ENCODE measurements around the gene CYTH1.

CYTH1 gene

DNA sequence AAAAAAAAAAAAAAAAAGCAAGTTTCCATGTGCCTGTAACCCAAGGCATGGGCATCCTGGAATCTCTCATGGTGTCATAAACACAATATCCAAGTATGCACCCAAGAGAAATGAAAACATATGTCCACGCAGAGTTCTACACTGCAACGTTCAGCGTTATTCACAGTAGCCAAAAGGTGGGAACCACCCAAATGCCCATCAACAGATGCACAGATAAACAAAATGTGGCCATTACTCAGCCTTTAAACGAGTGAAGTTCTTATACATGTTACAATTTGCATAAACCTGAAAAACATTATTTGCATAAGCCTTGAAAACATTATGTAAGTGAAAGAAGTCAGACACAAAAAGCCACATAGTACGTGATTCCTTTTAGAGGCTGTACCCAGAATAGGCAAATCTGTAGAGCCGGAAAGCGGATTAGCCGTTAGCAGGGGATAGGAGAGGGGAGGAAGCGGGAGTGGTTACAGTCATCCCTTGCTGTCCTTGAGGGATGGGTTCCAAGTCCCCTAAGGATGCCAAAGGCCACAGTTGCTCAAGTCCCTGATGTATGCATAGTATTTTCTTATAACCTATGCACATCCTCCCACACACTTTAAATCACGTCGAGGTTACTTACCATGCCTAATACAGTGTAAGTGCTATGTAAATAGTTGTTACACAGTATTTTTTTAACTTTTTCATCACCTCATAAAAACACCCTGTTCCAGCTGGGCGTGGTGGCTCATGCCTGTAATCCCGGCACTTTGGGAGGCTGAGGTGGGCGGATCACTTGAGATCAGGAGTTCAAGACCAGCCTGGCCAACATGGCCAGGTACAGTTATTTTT, 157.5 kb downstream of the CYTH1 start (continued):
- no peak for TF ChIP-seq ZNF664 (tag by site-specific recombination; IDR thresholded peaks at IDR 0.05)
- TF ChIP-seq GFI1B (tag by site-specific recombination; IDR thresholded peaks at IDR 0.05), result no peak
- TF ChIP-seq, protein P1, sequence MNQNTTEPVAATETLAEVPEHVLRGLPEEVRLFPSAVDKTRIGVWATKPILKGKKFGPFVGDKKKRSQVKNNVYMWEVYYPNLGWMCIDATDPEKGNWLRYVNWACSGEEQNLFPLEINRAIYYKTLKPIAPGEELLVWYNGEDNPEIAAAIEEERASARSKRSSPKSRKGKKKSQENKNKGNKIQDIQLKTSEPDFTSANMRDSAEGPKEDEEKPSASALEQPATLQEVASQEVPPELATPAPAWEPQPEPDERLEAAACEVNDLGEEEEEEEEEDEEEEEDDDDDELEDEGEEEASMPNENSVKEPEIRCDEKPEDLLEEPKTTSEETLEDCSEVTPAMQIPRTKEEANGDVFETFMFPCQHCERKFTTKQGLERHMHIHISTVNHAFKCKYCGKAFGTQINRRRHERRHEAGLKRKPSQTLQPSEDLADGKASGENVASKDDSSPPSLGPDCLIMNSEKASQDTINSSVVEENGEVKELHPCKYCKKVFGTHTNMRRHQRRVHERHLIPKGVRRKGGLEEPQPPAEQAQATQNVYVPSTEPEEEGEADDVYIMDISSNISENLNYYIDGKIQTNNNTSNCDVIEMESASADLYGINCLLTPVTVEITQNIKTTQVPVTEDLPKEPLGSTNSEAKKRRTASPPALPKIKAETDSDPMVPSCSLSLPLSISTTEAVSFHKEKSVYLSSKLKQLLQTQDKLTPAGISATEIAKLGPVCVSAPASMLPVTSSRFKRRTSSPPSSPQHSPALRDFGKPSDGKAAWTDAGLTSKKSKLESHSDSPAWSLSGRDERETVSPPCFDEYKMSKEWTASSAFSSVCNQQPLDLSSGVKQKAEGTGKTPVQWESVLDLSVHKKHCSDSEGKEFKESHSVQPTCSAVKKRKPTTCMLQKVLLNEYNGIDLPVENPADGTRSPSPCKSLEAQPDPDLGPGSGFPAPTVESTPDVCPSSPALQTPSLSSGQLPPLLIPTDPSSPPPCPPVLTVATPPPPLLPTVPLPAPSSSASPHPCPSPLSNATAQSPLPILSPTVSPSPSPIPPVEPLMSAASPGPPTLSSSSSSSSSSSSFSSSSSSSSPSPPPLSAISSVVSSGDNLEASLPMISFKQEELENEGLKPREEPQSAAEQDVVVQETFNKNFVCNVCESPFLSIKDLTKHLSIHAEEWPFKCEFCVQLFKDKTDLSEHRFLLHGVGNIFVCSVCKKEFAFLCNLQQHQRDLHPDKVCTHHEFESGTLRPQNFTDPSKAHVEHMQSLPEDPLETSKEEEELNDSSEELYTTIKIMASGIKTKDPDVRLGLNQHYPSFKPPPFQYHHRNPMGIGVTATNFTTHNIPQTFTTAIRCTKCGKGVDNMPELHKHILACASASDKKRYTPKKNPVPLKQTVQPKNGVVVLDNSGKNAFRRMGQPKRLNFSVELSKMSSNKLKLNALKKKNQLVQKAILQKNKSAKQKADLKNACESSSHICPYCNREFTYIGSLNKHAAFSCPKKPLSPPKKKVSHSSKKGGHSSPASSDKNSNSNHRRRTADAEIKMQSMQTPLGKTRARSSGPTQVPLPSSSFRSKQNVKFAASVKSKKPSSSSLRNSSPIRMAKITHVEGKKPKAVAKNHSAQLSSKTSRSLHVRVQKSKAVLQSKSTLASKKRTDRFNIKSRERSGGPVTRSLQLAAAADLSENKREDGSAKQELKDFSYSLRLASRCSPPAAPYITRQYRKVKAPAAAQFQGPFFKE (tag by site-specific recombination; IDR thresholded peaks at IDR 0.05; ENCODE audit: borderline replicate concordance), result no peak
- TF ChIP-seq ZNF677 (tag by site-specific recombination; IDR thresholded peaks at IDR 0.05), result no peak
- TF ChIP-seq YY2 (tag by site-specific recombination; IDR thresholded peaks at IDR 0.05), result no peak
- no peak for TF ChIP-seq ZNF561 (tag by site-specific recombination; IDR thresholded peaks at IDR 0.05; ENCODE audit: borderline replicate concordance)
- TF ChIP-seq ZNF23 (tag by site-specific recombination; IDR thresholded peaks at IDR 0.05; ENCODE audit: borderline replicate concordance), result no peak
- TF ChIP-seq ZNF623 (tag by site-specific recombination; IDR thresholded peaks at IDR 0.05), result no peak
- TF ChIP-seq, protein P2, sequence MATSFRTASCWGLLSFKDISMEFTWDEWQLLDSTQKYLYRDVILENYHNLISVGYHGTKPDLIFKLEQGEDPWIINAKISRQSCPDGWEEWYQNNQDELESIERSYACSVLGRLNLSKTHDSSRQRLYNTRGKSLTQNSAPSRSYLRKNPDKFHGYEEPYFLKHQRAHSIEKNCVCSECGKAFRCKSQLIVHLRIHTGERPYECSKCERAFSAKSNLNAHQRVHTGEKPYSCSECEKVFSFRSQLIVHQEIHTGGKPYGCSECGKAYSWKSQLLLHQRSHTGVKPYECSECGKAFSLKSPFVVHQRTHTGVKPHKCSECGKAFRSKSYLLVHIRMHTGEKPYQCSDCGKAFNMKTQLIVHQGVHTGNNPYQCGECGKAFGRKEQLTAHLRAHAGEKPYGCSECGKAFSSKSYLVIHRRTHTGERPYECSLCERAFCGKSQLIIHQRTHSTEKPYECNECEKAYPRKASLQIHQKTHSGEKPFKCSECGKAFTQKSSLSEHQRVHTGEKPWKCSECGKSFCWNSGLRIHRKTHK (tag by site-specific recombination; IDR thresholded peaks at IDR 0.05), result no peak
- no peak for TF ChIP-seq ZNF560 (tag by site-specific recombination; IDR thresholded peaks at IDR 0.05; ENCODE audit: borderline replicate concordance)
- no peak for TF ChIP-seq BCL6B (tag by site-specific recombination; IDR thresholded peaks at IDR 0.05)
- no peak for TF ChIP-seq ZNF416 (tag by site-specific recombination; IDR thresholded peaks at IDR 0.05)
- TF ChIP-seq ZNF350 (tag by site-specific recombination; IDR thresholded peaks at IDR 0.05), result no peak
- TF ChIP-seq ZNF830 (tag by site-specific recombination; IDR thresholded peaks at IDR 0.05; ENCODE audit: low read depth), result no peak
- TF ChIP-seq, protein P3, sequence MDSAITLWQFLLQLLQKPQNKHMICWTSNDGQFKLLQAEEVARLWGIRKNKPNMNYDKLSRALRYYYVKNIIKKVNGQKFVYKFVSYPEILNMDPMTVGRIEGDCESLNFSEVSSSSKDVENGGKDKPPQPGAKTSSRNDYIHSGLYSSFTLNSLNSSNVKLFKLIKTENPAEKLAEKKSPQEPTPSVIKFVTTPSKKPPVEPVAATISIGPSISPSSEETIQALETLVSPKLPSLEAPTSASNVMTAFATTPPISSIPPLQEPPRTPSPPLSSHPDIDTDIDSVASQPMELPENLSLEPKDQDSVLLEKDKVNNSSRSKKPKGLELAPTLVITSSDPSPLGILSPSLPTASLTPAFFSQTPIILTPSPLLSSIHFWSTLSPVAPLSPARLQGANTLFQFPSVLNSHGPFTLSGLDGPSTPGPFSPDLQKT (IDR thresholded peaks at IDR 0.05; ENCODE audit: borderline replicate concordance, low read depth, low read length), result no peak
- TF ChIP-seq, protein P4, sequence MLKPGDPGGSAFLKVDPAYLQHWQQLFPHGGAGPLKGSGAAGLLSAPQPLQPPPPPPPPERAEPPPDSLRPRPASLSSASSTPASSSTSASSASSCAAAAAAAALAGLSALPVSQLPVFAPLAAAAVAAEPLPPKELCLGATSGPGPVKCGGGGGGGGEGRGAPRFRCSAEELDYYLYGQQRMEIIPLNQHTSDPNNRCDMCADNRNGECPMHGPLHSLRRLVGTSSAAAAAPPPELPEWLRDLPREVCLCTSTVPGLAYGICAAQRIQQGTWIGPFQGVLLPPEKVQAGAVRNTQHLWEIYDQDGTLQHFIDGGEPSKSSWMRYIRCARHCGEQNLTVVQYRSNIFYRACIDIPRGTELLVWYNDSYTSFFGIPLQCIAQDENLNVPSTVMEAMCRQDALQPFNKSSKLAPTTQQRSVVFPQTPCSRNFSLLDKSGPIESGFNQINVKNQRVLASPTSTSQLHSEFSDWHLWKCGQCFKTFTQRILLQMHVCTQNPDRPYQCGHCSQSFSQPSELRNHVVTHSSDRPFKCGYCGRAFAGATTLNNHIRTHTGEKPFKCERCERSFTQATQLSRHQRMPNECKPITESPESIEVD (tag by site-specific recombination; IDR thresholded peaks at IDR 0.05), result peak; percentile 79; the same call in 1 of the 2 replicates
- no peak for TF ChIP-seq ZNF777 (tag by site-specific recombination; IDR thresholded peaks at IDR 0.05; ENCODE audit: borderline replicate concordance)
- no peak for TF ChIP-seq SCRT2 (tag by site-specific recombination; IDR thresholded peaks at IDR 0.05)
- TF ChIP-seq ZNF366 (tag by site-specific recombination; conservative IDR thresholded peaks at IDR 0.05), result no peak
- TF ChIP-seq ZNF658 (tag by site-specific recombination; IDR thresholded peaks at IDR 0.05), result no peak
- TF ChIP-seq SP2 (tag by site-specific recombination; IDR thresholded peaks at IDR 0.05), result no peak
- no peak for TF ChIP-seq ZNF221 (tag by site-specific recombination; IDR thresholded peaks at IDR 0.05; ENCODE audit: borderline replicate concordance)
- no peak for TF ChIP-seq ZNF768 (tag by site-specific recombination; IDR thresholded peaks at IDR 0.05)
- no peak for TF ChIP-seq ZNF140 (tag by site-specific recombination; IDR thresholded peaks at IDR 0.05)
- no peak for TF ChIP-seq ZNF776 (tag by site-specific recombination; IDR thresholded peaks at IDR 0.05; ENCODE audit: borderline replicate concordance)
- TF ChIP-seq SCRT1 (tag by site-specific recombination; IDR thresholded peaks at IDR 0.05; ENCODE audit: borderline replicate concordance), result no peak
- TF ChIP-seq, protein P5, sequence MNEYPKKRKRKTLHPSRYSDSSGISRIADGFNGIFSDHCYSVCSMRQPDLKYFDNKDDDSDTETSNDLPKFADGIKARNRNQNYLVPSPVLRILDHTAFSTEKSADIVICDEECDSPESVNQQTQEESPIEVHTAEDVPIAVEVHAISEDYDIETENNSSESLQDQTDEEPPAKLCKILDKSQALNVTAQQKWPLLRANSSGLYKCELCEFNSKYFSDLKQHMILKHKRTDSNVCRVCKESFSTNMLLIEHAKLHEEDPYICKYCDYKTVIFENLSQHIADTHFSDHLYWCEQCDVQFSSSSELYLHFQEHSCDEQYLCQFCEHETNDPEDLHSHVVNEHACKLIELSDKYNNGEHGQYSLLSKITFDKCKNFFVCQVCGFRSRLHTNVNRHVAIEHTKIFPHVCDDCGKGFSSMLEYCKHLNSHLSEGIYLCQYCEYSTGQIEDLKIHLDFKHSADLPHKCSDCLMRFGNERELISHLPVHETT (tag by site-specific recombination; IDR thresholded peaks at IDR 0.05), result no peak

Data from HEK293 (cell line).